NCI-H1930 (cell line): ENCODE data around the gene REG1B.

Experiments
- DNase-seq, 2 experiments: peaks; one replicate each; lab custom pipeline; 2025; lab: John Stamatoyannopoulos, UW

The REG1B gene

GRCh38 chr2:79087785-79088364, at the start of gene REG1B:
Gene REG1B (minus strand): TSS chr2:79087993. CDS start chr2:79087612, 381 bp downstream.
- DNase-seq = no peak

GRCh38 chr2:79131687-79132086, 43.9 kb upstream of the REG1B start:
- DNase-seq = no peak

- no peak for DNase-seq
These were observed 42.0 kb upstream of the REG1B start for GRCh38 chr2:79129804-79130203.

GRCh38 chr2:79129260-79129659, 41.5 kb upstream of the REG1B start:
- no peak for DNase-seq

- no peak for DNase-seq
These were observed 40.6 kb upstream of the REG1B start for GRCh38 chr2:79128406-79128805.

GRCh38 chr2:79125721-79125985, 37.9 kb upstream of the REG1B start:
- no peak for DNase-seq

- DNase-seq = no peak
These were observed 37.3 kb upstream of the REG1B start for GRCh38 chr2:79124907-79125720.

GRCh38 chr2:79122676-79123075, 34.9 kb upstream of the REG1B start:
- DNase-seq = no peak

GRCh38 chr2:79120194-79120713, 32.5 kb upstream of the REG1B start, which contains the start of gene REG1A:
Gene REG1A (plus strand): TSS chr2:79120488. CDS start chr2:79120862, 374 bp downstream.
- no peak for DNase-seq

GRCh38 chr2:79116997-79117928, 29.5 kb upstream of the REG1B start:
- DNase-seq = no peak

GRCh38 chr2:79114797-79115494, 27.2 kb upstream of the REG1B start:
- no peak for DNase-seq

- no peak for DNase-seq
These were observed 24.5 kb upstream of the REG1B start for GRCh38 chr2:79112269-79112668.

- DNase-seq = no peak
These were observed 17.5 kb upstream of the REG1B start for GRCh38 chr2:79105259-79105658.

- no peak for DNase-seq
These were observed 15.4 kb upstream of the REG1B start for GRCh38 chr2:79103214-79103613.

GRCh38 chr2:79101024-79101423, 13.2 kb upstream of the REG1B start:
- DNase-seq = no peak

- DNase-seq = no peak
These were observed 12.5 kb upstream of the REG1B start for GRCh38 chr2:79100285-79100684.

GRCh38 chr2:79099140-79099686, 11.4 kb upstream of the REG1B start:
- no peak for DNase-seq

- DNase-seq = no peak
These were observed 10.1 kb upstream of the REG1B start for GRCh38 chr2:79097843-79098242.

GRCh38 chr2:79090693-79091092, 2.9 kb upstream of the REG1B start:
- DNase-seq = no peak

GRCh38 chr2:79086255-79086654, 1.5 kb downstream of the REG1B start:
- DNase-seq = no peak

GRCh38 chr2:79085382-79085781, 2.4 kb downstream of the REG1B start:
- no peak for DNase-seq
